Fibroblast of the aortic adventitia (primary cell): Measurements from ENCODE around the gene KCND1. TPM values are rescaled to one million over a fixed set of nuclear protein-coding genes. Genes with fewer than 3 reads are reported as not detected.

Experiments
- DNase-seq: peaks from one replicate; pipeline ENCODE4 v3.0.0-alpha.2; 2010; ENCODE audit warnings: low read depth
- H3K4me3 ChIP-seq: 2 replicates; pipeline ENCODE4 v1.5.1; 2011; ENCODE audit warnings: low read depth, mild to moderate bottlenecking, control low read depth, low read length, moderate library complexity
- CTCF ChIP-seq: IDR thresholded peaks from 2 replicates; pipeline ENCODE4 v1.5.1; 2011; ENCODE audit warnings: mild to moderate bottlenecking, low read length, control low read depth, inconsistent platforms; ENCODE audit not compliant: insufficient read depth
- total RNA-seq: library from RNA; depleted of rRNA; stranded (reverse); fragments of >200 nt; gene quantifications from 2 replicates; pipeline ENCODE4 v1.2.3, GENCODE V29; 2012; ENCODE audit warnings: low replicate concordance

The KCND1 gene
- total RNA-seq, 1 donor, result 0.81 TPM

GRCh38 chrX:48975541-48975940 is 3.9 kb upstream of the KCND1 start:
- no peak overlapping the region for H3K4me3 ChIP-seq
- DNase-seq, result no peak
- no peak for TF ChIP-seq CTCF

- TF ChIP-seq CTCF, result no peak
- DNase-seq, result no peak
- no peak overlapping the region for H3K4me3 ChIP-seq
Observed at GRCh38 chrX:48975041-48975440, 3.4 kb upstream of the KCND1 start.

- no peak overlapping the region for H3K4me3 ChIP-seq
- no peak for DNase-seq
- no peak for TF ChIP-seq CTCF
Observed at GRCh38 chrX:48974574-48974973, 2.9 kb upstream of the KCND1 start.

- H3K4me3 ChIP-seq, result no peak overlapping the region
- TF ChIP-seq CTCF, result no peak
- no peak for DNase-seq
Observed at GRCh38 chrX:48974033-48974432, 2.4 kb upstream of the KCND1 start.

- DNase-seq, result peak; percentile 50
- peak overlapping the region; percentile 58 for H3K4me3 ChIP-seq
- peak; percentile 66 for TF ChIP-seq CTCF
Observed at GRCh38 chrX:48972220-48973164, 848 bp upstream of the KCND1 start.

GRCh38 chrX:48969471-48969870 is 2.2 kb downstream of the KCND1 start:
- no peak overlapping the region for H3K4me3 ChIP-seq
- TF ChIP-seq CTCF, result no peak
- no peak for DNase-seq

GRCh38 chrX:48968377-48968776 is 3.3 kb downstream of the KCND1 start:
- no peak for DNase-seq
- TF ChIP-seq CTCF, result no peak
- H3K4me3 ChIP-seq, result no peak overlapping the region
